Activated T-cell treated with anti-CD3 and anti-CD28 coated beads, Interleukin-2, amount 50 U/mL, for 24 hours (primary cell): ENCODE measurements around the gene ZSCAN21.

ENCODE experiments used
- DNase-seq: peaks from one replicate; pipeline ENCODE4 v3.0.0-alpha.2; 2020
- H3K27ac Mint-ChIP-seq: 2 replicates; pipeline ENCODE4 v1.8.0; 2020; ENCODE audit warnings: mild to moderate bottlenecking, mixed read lengths
- H3K27me3 Mint-ChIP-seq: 2 replicates; pipeline ENCODE4 v1.8.0; 2020; ENCODE audit warnings: mixed read lengths
- H3K36me3 Mint-ChIP-seq: 2 replicates; pipeline ENCODE4 v1.8.0; 2020; ENCODE audit warnings: low read depth, mixed read lengths
- H3K4me1 Mint-ChIP-seq: 2 replicates; pipeline ENCODE4 v1.8.0; 2020; ENCODE audit warnings: low read depth, mixed read lengths
- H3K4me3 Mint-ChIP-seq: 2 replicates; pipeline ENCODE4 v1.8.0; 2020; ENCODE audit warnings: mild to moderate bottlenecking, moderate library complexity, mixed read lengths
- H3K9me3 Mint-ChIP-seq: 2 replicates; pipeline ENCODE4 v1.8.0; 2020; ENCODE audit warnings: mixed read lengths

ZSCAN21 gene

GRCh38 chr7:100109521-100110163 is 60.1 kb downstream of the ZSCAN21 start:
- Mint-ChIP-seq H3K9me3 (no peaks in the 10 kb centered on the region), H3K27me3 (no peaks in the 10 kb centered on the region), H3K36me3 (peaks cover 95% of the 10 kb centered on the region), H3K27ac (no peak overlapping the region), H3K4me1 (no peaks in the 10 kb centered on the region), H3K4me3 (no peak overlapping the region)
- DNase-seq: no peak

GRCh38 chr7:100111156-100111555 is 61.6 kb downstream of the ZSCAN21 start:
- Mint-ChIP-seq H3K4me3 (no peak overlapping the region), H3K9me3 (no peaks in the 10 kb centered on the region), H3K27me3 (no peaks in the 10 kb centered on the region), H3K36me3 (peaks cover 92% of the 10 kb centered on the region), H3K27ac (no peak overlapping the region), H3K4me1 (peaks cover 4% of the 10 kb centered on the region)
- DNase-seq: no peak

- H3K4me3 Mint-ChIP-seq: no peak overlapping the region
- H3K9me3 Mint-ChIP-seq: no peaks in the 10 kb centered on the region
- peaks cover 92% of the 10 kb centered on the region for H3K36me3 Mint-ChIP-seq
- H3K27me3 Mint-ChIP-seq: no peaks in the 10 kb centered on the region
- peaks cover 4% of the 10 kb centered on the region for H3K4me1 Mint-ChIP-seq
- no peak for DNase-seq
- H3K27ac Mint-ChIP-seq: no peak overlapping the region
Observed at GRCh38 chr7:100111914-100112313, 62.3 kb downstream of the ZSCAN21 start.
